Dermis microvascular lymphatic vessel endothelial cell (primary cell): ENCODE data around the gene NCBP3. TPM values are rescaled to one million over a fixed set of nuclear protein-coding genes. Genes with fewer than 3 reads are reported as not detected.

ENCODE experiments used
- DNase-seq, 2 donors: peaks; one replicate each; pipeline versions ENCODE4 v3.0.0 to v3.0.0-alpha.2; 2010; ENCODE audit warnings: low read depth in 2 of 2
- total RNA-seq: library from RNA; depleted of rRNA; stranded (reverse); fragments of >200 nt; gene quantifications from 2 replicates; pipeline ENCODE4 v1.2.1, GENCODE V29; 2014

Gene NCBP3
- total RNA-seq = 12.2 and 18.0 TPM in 2 replicates

GRCh38 chr17:3845621-3846436 lies at the start of gene NCBP3:
NCBP3 (minus strand) TSS chr17:3846246; CDS start chr17:3846223, 23 bp downstream.
- peak; percentile 83 to 95 for DNase-seq

- DNase-seq = no peak
Observed at GRCh38 chr17:3895354-3895753, 49.3 kb upstream of the NCBP3 start.

GRCh38 chr17:3894911-3895343 lies 48.9 kb upstream of the NCBP3 start:
- DNase-seq = peak in 1 of 2 donors; percentile 68

GRCh38 chr17:3894188-3894587 lies 48.1 kb upstream of the NCBP3 start:
- no peak for DNase-seq

GRCh38 chr17:3893720-3894116 lies 47.7 kb upstream of the NCBP3 start:
- no peak for DNase-seq

- peak; percentile 36 to 90 for DNase-seq
Observed at GRCh38 chr17:3893003-3893719, 47.1 kb upstream of the NCBP3 start, which contains the start of gene CAMKK1. CAMKK1 (minus strand) TSS chr17:3893053; CDS start chr17:3885687, 7,366 bp downstream.

- DNase-seq = peak in 1 of 2 donors; percentile 74
Observed at GRCh38 chr17:3892095-3892998, 46.3 kb upstream of the NCBP3 start.

GRCh38 chr17:3891626-3892094 lies 45.6 kb upstream of the NCBP3 start:
- peak in 1 of 2 donors; percentile 25 for DNase-seq

GRCh38 chr17:3890878-3891219 lies 44.8 kb upstream of the NCBP3 start:
- no peak for DNase-seq

GRCh38 chr17:3890082-3890877 lies 44.2 kb upstream of the NCBP3 start:
- DNase-seq = peak in 1 of 2 donors; percentile 87

- DNase-seq = no peak
Observed at GRCh38 chr17:3889325-3890012, 43.4 kb upstream of the NCBP3 start.

GRCh38 chr17:3888343-3889171 lies 42.5 kb upstream of the NCBP3 start:
- peak; percentile 51 to 93 for DNase-seq

GRCh38 chr17:3887804-3888203 lies 41.8 kb upstream of the NCBP3 start:
- DNase-seq = peak in 1 of 2 donors; percentile 33

- no peak for DNase-seq
Observed at GRCh38 chr17:3887394-3887793, 41.3 kb upstream of the NCBP3 start.

- peak in 1 of 2 donors; percentile 27 for DNase-seq
Observed at GRCh38 chr17:3886776-3887175, 40.7 kb upstream of the NCBP3 start.

GRCh38 chr17:3885970-3886369 lies 39.9 kb upstream of the NCBP3 start:
- DNase-seq = peak in 1 of 2 donors; percentile 53

GRCh38 chr17:3885271-3885670 lies 39.2 kb upstream of the NCBP3 start:
- DNase-seq = peak in 1 of 2 donors; percentile 42

GRCh38 chr17:3884188-3884587 lies 38.1 kb upstream of the NCBP3 start:
- no peak for DNase-seq

- DNase-seq = no peak
Observed at GRCh38 chr17:3882276-3882675, 36.2 kb upstream of the NCBP3 start.
